HepG2 (cell line): ENCODE measurements around the gene GRHL1. TPM values are rescaled to one million over a fixed set of nuclear protein-coding genes. Genes with fewer than 3 reads are reported as not detected.

Experiments used
- ATAC-seq: fragments of 200-7000 bp; cut with Tn5 transposase; 3 replicates; pipeline ENCODE4 v1.9.1; 2020; ENCODE audit warnings: mild to moderate bottlenecking, moderate library complexity
- BruUV-seq: library from RNA; stranded (reverse); fragments of 400-500 nt; replicated peaks from 2 replicates; lab custom pipeline; 2021; lab: Mats Ljungman, UMichigan
- CTCF ChIA-PET: fragments of 300-600 bp; formaldehyde crosslinking; extraction: SDS; loops from one replicate; lab custom pipeline; 2021; ENCODE audit warnings: low total read pairs, inconsistent platforms, low intra/inter-chr PET ratio; lab: Yijun Ruan, JAX
- POLR2A ChIA-PET: fragments of 350-600 bp; sonication (Branson Sonifier 250); formaldehyde crosslinking; loops from one replicate; lab custom pipeline; 2020; ENCODE audit warnings: antibody characterized with exemption, inconsistent platforms; lab: Yijun Ruan, JAX
- DNase-seq: peaks from one replicate; pipeline ENCODE4 v3.0.0-alpha.2; 2015; ENCODE audit warnings: low spot score
- FAIRE-seq: peaks from 3 replicates; lab custom pipeline; 2011; peaks lifted over from hg19 to GRCh38; lab: Jason Lieb, UNC
- H2AFZ ChIP-seq: one replicate; pipeline ENCODE4 v1.6.1; 2011; ENCODE audit warnings: low read length, inconsistent platforms
- H3K27ac ChIP-seq: fragments of 300-600 bp; 3 replicates; pipeline ENCODE4 v1.8.0; 2011; ENCODE audit warnings: mixed run types, mild to moderate bottlenecking, mixed read lengths, low read length, inconsistent platforms; ENCODE audit not compliant: insufficient read depth; ENCODE audit errors: extremely low read length
- H3K27me3 ChIP-seq, 2 experiments: fragments of 200-600 bp in 1 of 2; 2 replicates in 1 of 2; 3 replicates in 1 of 2; pipeline versions ENCODE4 v1.6.0 to v1.8.0; 2011; ENCODE audit warnings: low read length in 2 of 2, mild to moderate bottlenecking in 2 of 2, moderate library complexity in 2 of 2, inconsistent platforms in 1 of 2; ENCODE audit not compliant: insufficient read depth in 2 of 2, control insufficient read depth in 1 of 2
- H3K36me3 ChIP-seq, 2 experiments: fragments of 200-600 bp in 1 of 2; replicated peaks in 1 of 2; 2 replicates in 1 of 2; 3 replicates in 1 of 2; pipeline versions ENCODE4 v1.5.1 to v1.8.0; 2011; ENCODE audit warnings: low read length in 2 of 2, inconsistent platforms in 1 of 2; ENCODE audit not compliant: insufficient read depth in 2 of 2, control insufficient read depth in 1 of 2
- H3K4me1 ChIP-seq: 2 replicates; pipeline ENCODE4 v1.5.1; 2012; ENCODE audit warnings: low read length, inconsistent platforms; ENCODE audit not compliant: insufficient read depth
- H3K4me2 ChIP-seq: 2 replicates; pipeline ENCODE4 v1.6.0; 2011; ENCODE audit warnings: low read depth, low read length, inconsistent platforms
- H3K4me3 ChIP-seq, 3 experiments: fragments of 200-600 bp in 1 of 3; sonication (generic), shearing (Covaris generic) in 1 of 3; replicated peaks in 1 of 3; 2 replicates each; pipeline ENCODE4 v1.5.1; 2011 to 2016; ENCODE audit warnings: low read length in 3 of 3, inconsistent platforms in 2 of 3, low read depth in 2 of 3, mild to moderate bottlenecking in 2 of 3, control low read depth in 1 of 3, mixed read lengths in 1 of 3; ENCODE audit not compliant: insufficient read depth in 1 of 3
- H3K79me2 ChIP-seq: one replicate; pipeline ENCODE4 v1.6.1; 2011; ENCODE audit warnings: low read length, inconsistent platforms; ENCODE audit not compliant: insufficient read depth
- H3K9ac ChIP-seq: 2 replicates; pipeline ENCODE4 v1.6.0; 2011; ENCODE audit warnings: mild to moderate bottlenecking, low read depth, low read length, inconsistent platforms; ENCODE audit not compliant: insufficient read depth
- H3K9me3 ChIP-seq: 2 replicates; pipeline ENCODE4 v1.5.1; 2012; ENCODE audit warnings: mild to moderate bottlenecking, low read length
- H4K20me1 ChIP-seq: 2 replicates; pipeline ENCODE4 v1.6.0; 2011; ENCODE audit warnings: inconsistent platforms, mild to moderate bottlenecking, low read length, moderate library complexity; ENCODE audit not compliant: insufficient read depth
- FOXM1 ChIP-seq: sonication (generic); formaldehyde crosslinking; IDR thresholded peaks from 2 replicates; pipeline ENCODE4 v1.5.0; 2020; ENCODE audit warnings: missing genetic modification reagents
- JUNB ChIP-seq: sonication (generic); formaldehyde crosslinking; IDR thresholded peaks from 2 replicates; pipeline ENCODE4 v1.8.0; 2022; ENCODE audit warnings: missing genetic modification reagents, mild to moderate bottlenecking, borderline replicate concordance
- MAFF ChIP-seq: IDR thresholded peaks from 2 replicates; pipeline ENCODE4 v1.6.1; 2011; ENCODE audit warnings: low read depth, low read length, improper control_type of control experiment
- MAFK ChIP-seq, 2 experiments: IDR thresholded peaks in 1 of 2; conservative IDR thresholded peaks in 1 of 2; 2 replicates each; pipeline ENCODE4 v1.6.1; 2011; ENCODE audit warnings: improper control_type of control experiment in 2 of 2, low read length in 2 of 2
- PHF5A ChIP-seq: IDR thresholded peaks from one replicate; pipeline ENCODE4 v1.6.1; 2018; ENCODE audit warnings: low read depth, missing genetic modification reagents; ENCODE audit not compliant: unreplicated experiment
- ZKSCAN8 ChIP-seq: IDR thresholded peaks from 2 replicates; pipeline ENCODE4 v1.6.1; 2016; ENCODE audit warnings: borderline replicate concordance, missing genetic modification reagents, missing compliant biosample characterization
- ZNF333 ChIP-seq: sonication (generic); formaldehyde crosslinking; IDR thresholded peaks from 2 replicates; pipeline ENCODE4 v1.4.0; 2020; ENCODE audit warnings: mild to moderate bottlenecking, missing genetic modification reagents, borderline replicate concordance
- ZNF781 ChIP-seq: sonication (generic); formaldehyde crosslinking; IDR thresholded peaks from 2 replicates; pipeline ENCODE4 v1.5.1; 2020; ENCODE audit warnings: borderline replicate concordance, mild to moderate bottlenecking, missing genetic modification reagents; ENCODE audit errors: not compliant biosample characterization
- ZSCAN30 ChIP-seq: sonication (generic); formaldehyde crosslinking; IDR thresholded peaks from 2 replicates; pipeline ENCODE4 v1.5.0; 2020; ENCODE audit warnings: mild to moderate bottlenecking, missing genetic modification reagents
- WGBS: methylation state at CpG from one replicate; pipeline ENCODE4 v1.1.6; 2017; ENCODE audit warnings: low lambda C conversion rate; 5-methylcytosine and 5-hydroxymethylcytosine counted together
- in situ Hi-C: cut with HindIII; loops from 2 replicates; pipeline ENCODE4 v1.10.0; 2017; ENCODE audit warnings: low pct_unique_long_range_greater_than_20kb; ENCODE audit not compliant: extremely low pct_ligation_motif_present
- intact Hi-C: fragments of 100-400 bp; cut with micrococcal nuclease; formaldehyde crosslinking; loops from one replicate; pipeline ENCODE4 v1.10.0; 2022; ENCODE audit not compliant: unreplicated experiment
- polyA plus RNA-seq, 8 experiments: library from polyadenylated mRNA; depleted of rRNA in 3 of 8; stranded (reverse) in 7 of 8; unstranded in 1 of 8; fragments of >200 nt; fragmentation: Illumina TruSeq in 4 of 8; extraction: Trizol in 4 of 8; gene quantifications; 2 replicates each; pipeline versions ENCODE4 v1.2.1 to v1.2.3, GENCODE V29; 2011 to 2016; ENCODE audit warnings: low read depth in 4 of 8, missing spikeins in 1 of 8, mixed read lengths in 1 of 8; ENCODE audit not compliant: insufficient read depth in 1 of 8
- total RNA-seq, 5 experiments: library from RNA; depleted of rRNA; stranded (reverse); fragments of >200 nt; fragmentation: Illumina TruSeq; extraction: Trizol; gene quantifications; 2 replicates each; pipeline ENCODE4 v1.2.3, GENCODE V29; 2016; ENCODE audit warnings: low read depth in 1 of 5
- TF ChIP-seq, protein P1 (sequence below): sonication (generic); formaldehyde crosslinking; IDR thresholded peaks from 2 replicates; pipeline ENCODE4 v1.8.0; 2023; ENCODE audit warnings: mild to moderate bottlenecking, missing genetic modification reagents
- TF ChIP-seq, protein P2 (sequence below): sonication (generic); formaldehyde crosslinking; IDR thresholded peaks from 2 replicates; pipeline ENCODE4 v1.4.0; 2020; ENCODE audit warnings: missing genetic modification reagents
- TF ChIP-seq, protein P3 (sequence below): sonication (generic); formaldehyde crosslinking; IDR thresholded peaks from 2 replicates; pipeline ENCODE4 v1.5.0; 2020; ENCODE audit warnings: missing genetic modification reagents
- TF ChIP-seq, protein P4 (sequence below): sonication (generic); formaldehyde crosslinking; IDR thresholded peaks from 2 replicates; pipeline ENCODE4 v1.4.0; 2020; ENCODE audit warnings: missing genetic modification reagents; ENCODE audit errors: not compliant biosample characterization

Gene GRHL1
- total and polyA plus RNA-seq, 2 of the 13 experiments (the other 11 are each of a cell fraction or from before 2014, with no cell fraction given): 9.3 to 12.0 TPM

DNA sequence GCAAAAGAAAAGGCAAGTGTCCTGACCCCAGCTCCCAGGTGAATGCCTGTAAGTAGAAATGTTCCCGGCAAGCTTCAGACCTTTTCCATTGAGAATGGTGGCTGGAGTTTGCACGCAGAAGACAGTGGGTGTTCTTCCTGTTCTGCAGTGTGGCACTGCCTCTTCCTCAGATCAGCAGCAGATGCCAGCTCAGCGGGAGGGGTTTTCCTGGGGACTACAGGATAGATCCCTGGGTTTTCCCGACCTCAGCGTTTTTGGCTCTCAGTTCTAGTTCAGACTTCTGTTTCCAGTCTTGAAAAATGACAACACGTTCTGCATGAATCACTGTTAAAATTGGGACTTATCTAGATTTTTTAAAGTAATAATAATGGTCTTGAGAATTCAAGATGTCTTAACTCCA lies 39.2 kb downstream of the GRHL1 start:
- Histone ChIP-seq H3K4me3 (no peak overlapping the region), H3K4me1 (no peaks in the 10 kb centered on the region), H3K27me3 (no peaks in the 10 kb centered on the region), H3K9ac (no peak overlapping the region), H3K36me3 (peaks cover 12 to 79% of the 10 kb centered on the region in 2 experiments), H2AFZ (no peak overlapping the region), H3K4me2 (no peak overlapping the region), H4K20me1 (peaks cover 3% of the 10 kb centered on the region; the same call in 1 of the 2 replicates), H3K79me2 (no peaks in the 10 kb centered on the region), H3K9me3 (no peaks in the 10 kb centered on the region), H3K27ac (no peak overlapping the region)
- no peak for DNase-seq
- WGBS: 93% methylated on average over 6 of the region's 6 CpGs
- intact Hi-C loops (no loop called here), in situ Hi-C loops (no loop called here)
- no peak for TF ChIP-seq FOXM1 (CRISPR knock-in tag)
- peak; percentile 97 to 100 for TF ChIP-seq MAFK (conservative IDR thresholded peaks at IDR 0.05 in 1 of 2, IDR thresholded peaks at IDR 0.05 in 1 of 2; ENCODE audit: low read length in 2 of 2)
- TF ChIP-seq ZSCAN30 (CRISPR knock-in tag): no peak
- TF ChIP-seq ZNF333 (CRISPR knock-in tag): no peak
- TF ChIP-seq, protein P1, sequence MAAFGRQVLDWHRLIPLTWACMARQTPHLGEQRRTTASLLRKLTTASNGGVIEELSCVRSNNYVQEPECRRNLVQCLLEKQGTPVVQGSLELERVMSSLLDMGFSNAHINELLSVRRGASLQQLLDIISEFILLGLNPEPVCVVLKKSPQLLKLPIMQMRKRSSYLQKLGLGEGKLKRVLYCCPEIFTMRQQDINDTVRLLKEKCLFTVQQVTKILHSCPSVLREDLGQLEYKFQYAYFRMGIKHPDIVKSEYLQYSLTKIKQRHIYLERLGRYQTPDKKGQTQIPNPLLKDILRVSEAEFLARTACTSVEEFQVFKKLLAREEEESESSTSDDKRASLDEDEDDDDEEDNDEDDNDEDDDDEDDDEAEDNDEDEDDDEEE (CRISPR knock-in tag): no peak
- TF ChIP-seq ZKSCAN8: no peak
- peak; percentile 99 for TF ChIP-seq MAFF
- POLR2A ChIA-PET: no interaction called here
- no peak for ATAC-seq
- CTCF ChIA-PET: no interaction called here
- BruUV-seq: no TSS peak
- no peak for FAIRE-seq

DNA sequence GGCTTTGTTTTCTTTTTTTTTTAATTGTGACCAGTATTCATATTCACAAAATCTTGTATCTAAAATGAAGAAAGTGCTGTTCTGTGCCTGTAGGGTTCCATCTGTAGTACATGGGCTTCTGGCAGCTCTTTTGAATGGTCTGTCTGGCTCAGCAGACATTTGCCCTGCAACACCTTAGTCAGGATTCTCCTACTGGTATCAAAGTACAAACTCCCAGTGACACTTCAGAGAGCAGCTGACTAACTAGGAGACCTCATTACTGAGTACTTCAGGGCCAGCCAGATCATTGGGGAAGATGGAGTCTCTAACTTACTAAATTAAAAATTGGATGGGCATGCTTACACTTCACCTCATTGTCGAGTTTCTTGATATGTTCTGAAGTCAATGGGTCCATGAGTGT lies 39.7 kb downstream of the GRHL1 start:
- Histone ChIP-seq H3K36me3 (peaks cover 13 to 83% of the 10 kb centered on the region in 2 experiments), H3K9ac (no peak overlapping the region), H4K20me1 (peaks cover 3% of the 10 kb centered on the region; the same call in 1 of the 2 replicates), H2AFZ (no peak overlapping the region), H3K9me3 (no peaks in the 10 kb centered on the region), H3K27me3 (no peaks in the 10 kb centered on the region), H3K4me2 (no peak overlapping the region), H3K27ac (no peak overlapping the region), H3K79me2 (no peaks in the 10 kb centered on the region), H3K4me1 (no peaks in the 10 kb centered on the region), H3K4me3 (no peak overlapping the region)
- in situ Hi-C loops: no loop called here
- ChIA-PET CTCF (no interaction called here), POLR2A (no interaction called here)
- WGBS: 90% methylated on average over 1 of the region's 1 CpG
- no TSS peak for BruUV-seq
- FAIRE-seq (no peak), ATAC-seq (no peak), DNase-seq (no peak)
- intact Hi-C loops: no loop called here
- TF ChIP-seq, protein P2, sequence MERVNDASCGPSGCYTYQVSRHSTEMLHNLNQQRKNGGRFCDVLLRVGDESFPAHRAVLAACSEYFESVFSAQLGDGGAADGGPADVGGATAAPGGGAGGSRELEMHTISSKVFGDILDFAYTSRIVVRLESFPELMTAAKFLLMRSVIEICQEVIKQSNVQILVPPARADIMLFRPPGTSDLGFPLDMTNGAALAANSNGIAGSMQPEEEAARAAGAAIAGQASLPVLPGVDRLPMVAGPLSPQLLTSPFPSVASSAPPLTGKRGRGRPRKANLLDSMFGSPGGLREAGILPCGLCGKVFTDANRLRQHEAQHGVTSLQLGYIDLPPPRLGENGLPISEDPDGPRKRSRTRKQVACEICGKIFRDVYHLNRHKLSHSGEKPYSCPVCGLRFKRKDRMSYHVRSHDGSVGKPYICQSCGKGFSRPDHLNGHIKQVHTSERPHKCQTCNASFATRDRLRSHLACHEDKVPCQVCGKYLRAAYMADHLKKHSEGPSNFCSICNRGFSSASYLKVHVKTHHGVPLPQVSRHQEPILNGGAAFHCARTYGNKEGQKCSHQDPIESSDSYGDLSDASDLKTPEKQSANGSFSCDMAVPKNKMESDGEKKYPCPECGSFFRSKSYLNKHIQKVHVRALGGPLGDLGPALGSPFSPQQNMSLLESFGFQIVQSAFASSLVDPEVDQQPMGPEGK (CRISPR knock-in tag): no peak
- no peak for TF ChIP-seq PHF5A (CRISPR knock-in tag)
- no peak for TF ChIP-seq JUNB (CRISPR knock-in tag)
- TF ChIP-seq ZNF781 (CRISPR knock-in tag): no peak
- TF ChIP-seq, protein P3, sequence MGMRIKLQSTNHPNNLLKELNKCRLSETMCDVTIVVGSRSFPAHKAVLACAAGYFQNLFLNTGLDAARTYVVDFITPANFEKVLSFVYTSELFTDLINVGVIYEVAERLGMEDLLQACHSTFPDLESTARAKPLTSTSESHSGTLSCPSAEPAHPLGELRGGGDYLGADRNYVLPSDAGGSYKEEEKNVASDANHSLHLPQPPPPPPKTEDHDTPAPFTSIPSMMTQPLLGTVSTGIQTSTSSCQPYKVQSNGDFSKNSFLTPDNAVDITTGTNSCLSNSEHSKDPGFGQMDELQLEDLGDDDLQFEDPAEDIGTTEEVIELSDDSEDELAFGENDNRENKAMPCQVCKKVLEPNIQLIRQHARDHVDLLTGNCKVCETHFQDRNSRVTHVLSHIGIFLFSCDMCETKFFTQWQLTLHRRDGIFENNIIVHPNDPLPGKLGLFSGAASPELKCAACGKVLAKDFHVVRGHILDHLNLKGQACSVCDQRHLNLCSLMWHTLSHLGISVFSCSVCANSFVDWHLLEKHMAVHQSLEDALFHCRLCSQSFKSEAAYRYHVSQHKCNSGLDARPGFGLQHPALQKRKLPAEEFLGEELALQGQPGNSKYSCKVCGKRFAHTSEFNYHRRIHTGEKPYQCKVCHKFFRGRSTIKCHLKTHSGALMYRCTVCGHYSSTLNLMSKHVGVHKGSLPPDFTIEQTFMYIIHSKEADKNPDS (CRISPR knock-in tag): no peak
- TF ChIP-seq, protein P4, sequence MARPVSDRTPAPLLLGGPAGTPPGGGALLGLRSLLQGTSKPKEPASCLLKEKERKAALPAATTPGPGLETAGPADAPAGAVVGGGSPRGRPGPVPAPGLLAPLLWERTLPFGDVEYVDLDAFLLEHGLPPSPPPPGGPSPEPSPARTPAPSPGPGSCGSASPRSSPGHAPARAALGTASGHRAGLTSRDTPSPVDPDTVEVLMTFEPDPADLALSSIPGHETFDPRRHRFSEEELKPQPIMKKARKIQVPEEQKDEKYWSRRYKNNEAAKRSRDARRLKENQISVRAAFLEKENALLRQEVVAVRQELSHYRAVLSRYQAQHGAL (CRISPR knock-in tag): no peak
